SIG-M5 treated with dmso at 0.1 percent for 504 hours (cell line): ENCODE data around the gene TNS1.

Experiments
- DNase-seq: peaks from one replicate; lab custom pipeline; 2025; ENCODE audit not compliant: unreplicated experiment; lab: John Stamatoyannopoulos, UW

TNS1 gene

GRCh38 chr2:217803653-217803960 lies 199.2 kb downstream of the TNS1 start:
- no peak for DNase-seq

GRCh38 chr2:217802876-217803652 lies 199.7 kb downstream of the TNS1 start:
- DNase-seq: no peak

- no peak for DNase-seq
These were observed 200.5 kb downstream of the TNS1 start for GRCh38 chr2:217802266-217802665.

- no peak for DNase-seq
These were observed 201.1 kb downstream of the TNS1 start for GRCh38 chr2:217801711-217802110.

GRCh38 chr2:217801115-217801531 lies 201.7 kb downstream of the TNS1 start:
- no peak for DNase-seq

GRCh38 chr2:217800433-217801114 lies 202.2 kb downstream of the TNS1 start:
- no peak for DNase-seq

GRCh38 chr2:217799563-217800432 lies 203.0 kb downstream of the TNS1 start:
- no peak for DNase-seq

- DNase-seq: peak; percentile 95
These were observed 203.8 kb downstream of the TNS1 start for GRCh38 chr2:217798743-217799562.

- DNase-seq: no peak
These were observed 204.6 kb downstream of the TNS1 start for GRCh38 chr2:217798191-217798590.

- no peak for DNase-seq
These were observed 205.1 kb downstream of the TNS1 start for GRCh38 chr2:217797661-217798069.

- no peak for DNase-seq
These were observed 205.6 kb downstream of the TNS1 start for GRCh38 chr2:217797165-217797564.

GRCh38 chr2:217795706-217796465 lies 206.9 kb downstream of the TNS1 start:
- DNase-seq: no peak

GRCh38 chr2:217795067-217795466 lies 207.7 kb downstream of the TNS1 start:
- DNase-seq: no peak

GRCh38 chr2:217794133-217794986 lies 208.4 kb downstream of the TNS1 start:
- no peak for DNase-seq

GRCh38 chr2:217793566-217794132 lies 209.1 kb downstream of the TNS1 start:
- DNase-seq: no peak

GRCh38 chr2:217792626-217793527 lies 209.9 kb downstream of the TNS1 start:
- no peak for DNase-seq

GRCh38 chr2:217791551-217791950 lies 211.2 kb downstream of the TNS1 start:
- DNase-seq: no peak
